HepG2 (cell line): Measurements from ENCODE around the gene BTF3L4. TPM values are rescaled to one million over a fixed set of nuclear protein-coding genes. Genes with fewer than 3 reads are reported as not detected.

Source experiments
- ATAC-seq: fragments of 200-7000 bp; cut with Tn5 transposase; 3 replicates; pipeline ENCODE4 v1.9.1; 2020; ENCODE audit warnings: mild to moderate bottlenecking, moderate library complexity
- BruUV-seq: library from RNA; stranded (reverse); fragments of 400-500 nt; replicated peaks from 2 replicates; lab custom pipeline; 2021; lab: Mats Ljungman, UMichigan
- CTCF ChIA-PET: fragments of 300-600 bp; formaldehyde crosslinking; extraction: SDS; loops from one replicate; lab custom pipeline; 2021; ENCODE audit warnings: low total read pairs, inconsistent platforms, low intra/inter-chr PET ratio; lab: Yijun Ruan, JAX
- POLR2A ChIA-PET: fragments of 350-600 bp; sonication (Branson Sonifier 250); formaldehyde crosslinking; loops from one replicate; lab custom pipeline; 2020; ENCODE audit warnings: antibody characterized with exemption, inconsistent platforms; lab: Yijun Ruan, JAX
- DNase-seq: peaks from one replicate; pipeline ENCODE4 v3.0.0-alpha.2; 2015; ENCODE audit warnings: low spot score
- FAIRE-seq: peaks from 3 replicates; lab custom pipeline; 2011; peaks lifted over from hg19 to GRCh38; lab: Jason Lieb, UNC
- H2AFZ ChIP-seq: one replicate; pipeline ENCODE4 v1.6.1; 2011; ENCODE audit warnings: low read length, inconsistent platforms
- H3K27ac ChIP-seq: fragments of 300-600 bp; 3 replicates; pipeline ENCODE4 v1.8.0; 2011; ENCODE audit warnings: mixed run types, mild to moderate bottlenecking, mixed read lengths, low read length, inconsistent platforms; ENCODE audit not compliant: insufficient read depth; ENCODE audit errors: extremely low read length
- H3K27me3 ChIP-seq, 2 experiments: fragments of 200-600 bp in 1 of 2; 2 replicates in 1 of 2; 3 replicates in 1 of 2; pipeline versions ENCODE4 v1.6.0 to v1.8.0; 2011; ENCODE audit warnings: low read length in 2 of 2, mild to moderate bottlenecking in 2 of 2, moderate library complexity in 2 of 2, inconsistent platforms in 1 of 2; ENCODE audit not compliant: insufficient read depth in 2 of 2, control insufficient read depth in 1 of 2
- H3K36me3 ChIP-seq, 2 experiments: fragments of 200-600 bp in 1 of 2; replicated peaks in 1 of 2; 2 replicates in 1 of 2; 3 replicates in 1 of 2; pipeline versions ENCODE4 v1.5.1 to v1.8.0; 2011; ENCODE audit warnings: low read length in 2 of 2, inconsistent platforms in 1 of 2; ENCODE audit not compliant: insufficient read depth in 2 of 2, control insufficient read depth in 1 of 2
- H3K4me1 ChIP-seq: 2 replicates; pipeline ENCODE4 v1.5.1; 2012; ENCODE audit warnings: low read length, inconsistent platforms; ENCODE audit not compliant: insufficient read depth
- H3K4me2 ChIP-seq: 2 replicates; pipeline ENCODE4 v1.6.0; 2011; ENCODE audit warnings: low read depth, low read length, inconsistent platforms
- H3K4me3 ChIP-seq, 3 experiments: fragments of 200-600 bp in 1 of 3; sonication (generic), shearing (Covaris generic) in 1 of 3; replicated peaks in 1 of 3; 2 replicates each; pipeline ENCODE4 v1.5.1; 2011 to 2016; ENCODE audit warnings: low read length in 3 of 3, inconsistent platforms in 2 of 3, low read depth in 2 of 3, mild to moderate bottlenecking in 2 of 3, control low read depth in 1 of 3, mixed read lengths in 1 of 3; ENCODE audit not compliant: insufficient read depth in 1 of 3
- H3K79me2 ChIP-seq: one replicate; pipeline ENCODE4 v1.6.1; 2011; ENCODE audit warnings: low read length, inconsistent platforms; ENCODE audit not compliant: insufficient read depth
- H3K9ac ChIP-seq: 2 replicates; pipeline ENCODE4 v1.6.0; 2011; ENCODE audit warnings: mild to moderate bottlenecking, low read depth, low read length, inconsistent platforms; ENCODE audit not compliant: insufficient read depth
- H3K9me3 ChIP-seq: 2 replicates; pipeline ENCODE4 v1.5.1; 2012; ENCODE audit warnings: mild to moderate bottlenecking, low read length
- H4K20me1 ChIP-seq: 2 replicates; pipeline ENCODE4 v1.6.0; 2011; ENCODE audit warnings: inconsistent platforms, mild to moderate bottlenecking, low read length, moderate library complexity; ENCODE audit not compliant: insufficient read depth
- ATF2 ChIP-seq: sonication (generic); formaldehyde crosslinking; IDR thresholded peaks from 2 replicates; pipeline ENCODE4 v1.4.0; 2020; ENCODE audit warnings: missing genetic modification reagents
- CEBPG ChIP-seq: IDR thresholded peaks from 2 replicates; pipeline ENCODE4 v1.6.1; 2016
- HOXA7 ChIP-seq: sonication (generic); formaldehyde crosslinking; IDR thresholded peaks from 2 replicates; pipeline ENCODE4 v1.8.1; 2022; ENCODE audit warnings: mild to moderate bottlenecking, missing genetic modification reagents, moderate library complexity
- IRF9 ChIP-seq: sonication (generic); formaldehyde crosslinking; IDR thresholded peaks from 2 replicates; pipeline ENCODE4 v1.8.0; 2022; ENCODE audit warnings: missing genetic modification reagents, mild to moderate bottlenecking, borderline replicate concordance
- KDM5A ChIP-seq: fragments of 200-600 bp; sonication (generic); IDR thresholded peaks from 2 replicates; pipeline ENCODE4 v1.7.0; 2018; ENCODE audit warnings: antibody characterized with exemption, mild to moderate bottlenecking, low read length, borderline replicate concordance
- KLF6 ChIP-seq: IDR thresholded peaks from 2 replicates; pipeline ENCODE4 v1.8.0; 2016; ENCODE audit warnings: missing biosample characterization, missing genetic modification reagents
- MNT ChIP-seq: fragments of 450-650 bp; IDR thresholded peaks from 2 replicates; pipeline ENCODE4 v1.6.1; 2016
- MXI1 ChIP-seq: IDR thresholded peaks from 3 replicates; pipeline ENCODE4 v1.6.1; 2012; ENCODE audit warnings: low read depth, low read length, inconsistent platforms, borderline replicate concordance
- SUZ12 ChIP-seq: fragments of 150-350 bp; IDR thresholded peaks from 2 replicates; pipeline ENCODE4 v1.6.1; 2014; ENCODE audit warnings: low read depth, low read length
- YEATS4 ChIP-seq: sonication (generic); formaldehyde crosslinking; IDR thresholded peaks from 2 replicates; pipeline ENCODE4 v1.4.0; 2020; ENCODE audit warnings: missing genetic modification reagents, borderline replicate concordance
- ZNF180 ChIP-seq: sonication (generic); formaldehyde crosslinking; IDR thresholded peaks from 2 replicates; pipeline ENCODE4 v1.4.0; 2020; ENCODE audit warnings: low read depth, missing genetic modification reagents, borderline replicate concordance
- ZNF224 ChIP-seq: sonication (generic); formaldehyde crosslinking; IDR thresholded peaks from 2 replicates; pipeline ENCODE4 v1.5.0; 2020; ENCODE audit warnings: mild to moderate bottlenecking, missing genetic modification reagents
- ZNF556 ChIP-seq: sonication (generic); formaldehyde crosslinking; IDR thresholded peaks from 2 replicates; pipeline ENCODE4 v1.4.0; 2020; ENCODE audit warnings: mild to moderate bottlenecking, missing genetic modification reagents, borderline replicate concordance
- ZNF670 ChIP-seq: sonication (generic); formaldehyde crosslinking; IDR thresholded peaks from 2 replicates; pipeline ENCODE4 v1.8.0; 2022; ENCODE audit warnings: mild to moderate bottlenecking, missing genetic modification reagents, borderline replicate concordance
- ZNF790 ChIP-seq: sonication (generic); formaldehyde crosslinking; IDR thresholded peaks from 2 replicates; pipeline ENCODE4 v1.8.0; 2022; ENCODE audit warnings: missing genetic modification reagents, mild to moderate bottlenecking, borderline replicate concordance
- ZNF878 ChIP-seq: sonication (generic); formaldehyde crosslinking; IDR thresholded peaks from 2 replicates; pipeline ENCODE4 v1.8.1; 2023; ENCODE audit warnings: mild to moderate bottlenecking, missing genetic modification reagents, moderate library complexity
- whole genome bisulfite sequencing: methylation state at CpG from one replicate; pipeline ENCODE4 v1.1.6; 2017; ENCODE audit warnings: low lambda C conversion rate; 5-methylcytosine and 5-hydroxymethylcytosine counted together
- in situ Hi-C: cut with HindIII; loops from 2 replicates; pipeline ENCODE4 v1.10.0; 2017; ENCODE audit warnings: low pct_unique_long_range_greater_than_20kb; ENCODE audit not compliant: extremely low pct_ligation_motif_present
- intact Hi-C: fragments of 100-400 bp; cut with micrococcal nuclease; formaldehyde crosslinking; loops from one replicate; pipeline ENCODE4 v1.10.0; 2022; ENCODE audit not compliant: unreplicated experiment
- polyA plus RNA-seq, 8 experiments: library from polyadenylated mRNA; depleted of rRNA in 3 of 8; stranded (reverse) in 7 of 8; unstranded in 1 of 8; fragments of >200 nt; fragmentation: Illumina TruSeq in 4 of 8; extraction: Trizol in 4 of 8; gene quantifications; 2 replicates each; pipeline versions ENCODE4 v1.2.1 to v1.2.3, GENCODE V29; 2011 to 2016; ENCODE audit warnings: low read depth in 4 of 8, missing spikeins in 1 of 8, mixed read lengths in 1 of 8; ENCODE audit not compliant: insufficient read depth in 1 of 8
- total RNA-seq, 5 experiments: library from RNA; depleted of rRNA; stranded (reverse); fragments of >200 nt; fragmentation: Illumina TruSeq; extraction: Trizol; gene quantifications; 2 replicates each; pipeline ENCODE4 v1.2.3, GENCODE V29; 2016; ENCODE audit warnings: low read depth in 1 of 5

Gene BTF3L4
- total and polyA plus RNA-seq, 2 of the 13 experiments (the other 11 are each of a cell fraction or from before 2014, with no cell fraction given), result 59.0 to 74.3 TPM

DNA sequence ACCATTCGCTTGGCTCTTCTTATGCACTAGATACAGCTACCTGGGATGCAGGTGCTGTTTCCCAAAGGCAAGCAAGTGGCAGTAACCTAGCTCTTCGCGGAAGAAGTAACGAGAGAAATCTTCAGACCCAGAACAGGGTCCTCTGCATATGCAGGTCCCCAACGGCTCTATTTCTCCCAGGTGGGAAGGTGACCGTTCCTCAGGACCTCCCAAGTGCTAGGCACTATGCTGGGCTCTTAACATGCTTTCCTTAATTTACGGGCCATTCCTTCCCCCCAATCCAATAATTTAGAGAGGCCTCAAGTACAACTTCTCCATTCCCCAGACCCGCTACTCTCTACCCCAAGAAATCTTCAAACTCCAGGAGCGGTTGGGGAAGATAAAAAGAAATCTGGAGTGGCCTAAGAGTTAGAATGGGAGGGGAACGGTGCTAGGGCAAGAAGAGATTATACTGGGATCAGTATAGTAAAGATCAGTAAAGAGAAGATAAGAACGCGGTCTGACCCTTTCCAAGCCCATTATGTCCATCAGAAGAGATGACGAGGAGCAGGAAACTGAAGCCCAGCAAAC is 1.5 kb upstream of the BTF3L4 start:
- no peak for ATAC-seq
- 4% methylated on average over 11 of the region's 13 CpGs for WGBS
- TF ChIP-seq HOXA7 (no peak), ZNF224 (CRISPR knock-in tag) (0 out of 2 replicates have a peak, but pooled peaks have one; percentile 6), ZNF556 (CRISPR knock-in tag) (no peak), ZNF670 (CRISPR knock-in tag) (no peak), YEATS4 (CRISPR knock-in tag) (no peak), ZNF790 (CRISPR knock-in tag) (no peak), KDM5A (0 out of 2 replicates have a peak, but pooled peaks have one; percentile 3), ZNF180 (CRISPR knock-in tag) (no peak), MXI1 (no peak), CEBPG (no peak), KLF6 (CRISPR knock-in tag) (no peak), SUZ12 (no peak), MNT (no peak), ZNF878 (CRISPR knock-in tag) (no peak), IRF9 (no peak), ATF2 (CRISPR knock-in tag) (no peak)

More for the DNA sequence above, 1.5 kb upstream of the BTF3L4 start:
- ChIA-PET CTCF (no interaction called here), POLR2A (interaction anchor here (0.7 to 5.3 kb wide), 17 partner anchors 9 to 348 kb away, joined by 3 to 80 read pairs (median 4); partner anchors contain the start of gene KTI12)
- DNase-seq (no peak), FAIRE-seq (no peak)
- peaks cover 65% of the 10 kb centered on the region for H3K79me2 ChIP-seq
- H3K4me1 ChIP-seq, result peaks cover 49% of the 10 kb centered on the region
- BruUV-seq, result no TSS peak
- H3K4me3 ChIP-seq, result peak overlapping the region; percentile 85 to 89 (median 87)
- H3K27ac ChIP-seq, result peak overlapping the region; percentile 91
- peaks cover 20% of the 10 kb centered on the region for H4K20me1 ChIP-seq
- in situ Hi-C loops, result no loop called here
- no peaks in the 10 kb centered on the region for H3K9me3 ChIP-seq
- H3K36me3 ChIP-seq, result no peaks in the 10 kb centered on the region; a peak in 1 of 5 replicates
- no peaks in the 10 kb centered on the region; a peak in 1 of 5 replicates for H3K27me3 ChIP-seq
- no peak overlapping the region for H2AFZ ChIP-seq
- intact Hi-C loops, result loop anchor here (2.0 kb wide), 1 partner anchor 26 kb away; no protein-coding TSS in a partner anchor
- peak overlapping the region; percentile 88 for H3K9ac ChIP-seq
- H3K4me2 ChIP-seq, result peak overlapping the region; percentile 81
